Progenitor cell of endocrine pancreas (in vitro differentiated cells): ENCODE data around the gene RSPH9. TPM values are rescaled to one million over a fixed set of nuclear protein-coding genes. Genes with fewer than 3 reads are reported as not detected.

Source experiments
- DNase-seq: peaks from one replicate; pipeline ENCODE4 v3.0.0; 2021; ENCODE audit warnings: low spot score; ENCODE audit not compliant: unreplicated experiment
- H3K27ac Mint-ChIP-seq: 2 replicates; pipeline ENCODE4 v1.8.0; 2021; ENCODE audit warnings: mild to moderate bottlenecking, moderate library complexity, mixed read lengths
- H3K27me3 Mint-ChIP-seq: 2 replicates; pipeline ENCODE4 v1.8.0; 2021; ENCODE audit warnings: mixed read lengths
- H3K36me3 Mint-ChIP-seq: 2 replicates; pipeline ENCODE4 v1.8.0; 2022; ENCODE audit warnings: mixed read lengths; ENCODE audit not compliant: insufficient read depth
- H3K4me1 Mint-ChIP-seq: 2 replicates; pipeline ENCODE4 v1.8.0; 2021; ENCODE audit warnings: low read depth, mixed read lengths
- H3K4me3 Mint-ChIP-seq: 2 replicates; pipeline ENCODE4 v1.8.0; 2021; ENCODE audit warnings: low read depth, mild to moderate bottlenecking, moderate library complexity, mixed read lengths
- H3K9me3 Mint-ChIP-seq: 2 replicates; pipeline ENCODE4 v1.8.0; 2021; ENCODE audit warnings: low read depth, mixed read lengths
- CTCF ChIP-seq: fragments of 200-600 bp; sonication (generic); IDR thresholded peaks from one replicate; pipeline ENCODE4 v1.5.0; 2021; ENCODE audit warnings: antibody characterized with exemption, mild to moderate bottlenecking; ENCODE audit not compliant: unreplicated experiment
- total RNA-seq: library from RNA; stranded (reverse); gene quantifications from 2 replicates; pipeline ENCODE4 v1.2.1, GENCODE V29; 2021

The RSPH9 gene
- total RNA-seq, 1 donor from 2014 or later, result 0.29 TPM

- Mint-ChIP-seq H3K4me1 (no peaks in the 10 kb centered on the region), H3K9me3 (no peaks in the 10 kb centered on the region), H3K27ac (no peak overlapping the region), H3K4me3 (no peak overlapping the region), H3K36me3 (peaks cover 9% of the 10 kb centered on the region), H3K27me3 (no peaks in the 10 kb centered on the region)
- no peak for DNase-seq
- TF ChIP-seq CTCF, result no peak
Measured at GRCh38 chr6:43608807-43609206, 36.0 kb upstream of the RSPH9 start.

- no peak overlapping the region for H3K27ac Mint-ChIP-seq
- no peaks in the 10 kb centered on the region for H3K27me3 Mint-ChIP-seq
- no peak for DNase-seq
- no peak overlapping the region for H3K4me3 Mint-ChIP-seq
- H3K36me3 Mint-ChIP-seq, result peaks cover 10% of the 10 kb centered on the region
- no peaks in the 10 kb centered on the region for H3K4me1 Mint-ChIP-seq
- H3K9me3 Mint-ChIP-seq, result no peaks in the 10 kb centered on the region
- TF ChIP-seq CTCF, result no peak
Measured at GRCh38 chr6:43609402-43609801, 35.4 kb upstream of the RSPH9 start.

- DNase-seq, result no peak
- no peaks in the 10 kb centered on the region for H3K4me1 Mint-ChIP-seq
- TF ChIP-seq CTCF, result no peak
- peak overlapping the region; percentile 29 for H3K27ac Mint-ChIP-seq
- H3K27me3 Mint-ChIP-seq, result no peaks in the 10 kb centered on the region
- H3K4me3 Mint-ChIP-seq, result no peak overlapping the region
- H3K36me3 Mint-ChIP-seq, result peaks cover 8% of the 10 kb centered on the region
- no peaks in the 10 kb centered on the region for H3K9me3 Mint-ChIP-seq
Measured at GRCh38 chr6:43610431-43610830, 34.4 kb upstream of the RSPH9 start.

- Mint-ChIP-seq H3K9me3 (no peaks in the 10 kb centered on the region), H3K27me3 (no peaks in the 10 kb centered on the region), H3K4me3 (no peak overlapping the region), H3K4me1 (no peaks in the 10 kb centered on the region), H3K27ac (no peak overlapping the region), H3K36me3 (peaks cover 6% of the 10 kb centered on the region)
- no peak for TF ChIP-seq CTCF
- DNase-seq, result no peak
Measured at GRCh38 chr6:43613721-43614395, 31.0 kb upstream of the RSPH9 start.

- H3K4me3 Mint-ChIP-seq, result no peak overlapping the region
- no peak for DNase-seq
Measured at GRCh38 chr6:43614396-43614730, 30.5 kb upstream of the RSPH9 start.

More at GRCh38 chr6:43614396-43614730, 30.5 kb upstream of the RSPH9 start:
- no peak overlapping the region for H3K27ac Mint-ChIP-seq
- peaks cover 6% of the 10 kb centered on the region for H3K36me3 Mint-ChIP-seq
- H3K27me3 Mint-ChIP-seq, result no peaks in the 10 kb centered on the region
- no peaks in the 10 kb centered on the region for H3K9me3 Mint-ChIP-seq
- no peaks in the 10 kb centered on the region for H3K4me1 Mint-ChIP-seq
- TF ChIP-seq CTCF, result no peak
